ENCODE data around the gene TTC34. TPM values are rescaled to one million over a fixed set of nuclear protein-coding genes. Genes with fewer than 3 reads are reported as not detected.

TTC34 gene
- total RNA-seq, 1 donor from 2014 or later: 3.1 TPM

DNA sequence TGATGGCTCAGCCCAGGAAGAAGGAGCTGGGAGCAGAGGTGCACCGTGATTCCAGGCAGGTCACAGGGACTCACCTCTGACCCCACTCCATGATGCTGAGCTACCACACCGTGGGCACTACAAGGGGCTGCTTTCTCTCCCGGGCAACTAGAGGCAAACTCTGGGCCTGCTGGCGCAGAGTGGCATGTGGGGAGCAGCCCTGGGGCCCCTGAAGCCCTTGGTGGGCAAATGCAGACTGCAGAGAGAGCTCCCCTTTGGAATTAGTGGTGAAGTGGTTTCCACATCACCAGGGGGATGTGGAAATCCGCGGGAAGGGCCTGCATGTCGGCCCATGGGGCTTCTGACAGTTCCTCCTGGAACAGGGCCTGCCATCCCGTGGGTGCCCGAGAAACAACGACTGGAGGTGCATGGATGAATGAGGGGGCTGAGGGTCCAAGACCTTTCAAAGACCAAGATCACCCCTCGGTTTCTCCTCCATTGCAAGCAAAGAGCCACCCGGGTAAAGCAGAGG is 156.8 kb downstream of the TTC34 start:
- no peaks in the 10 kb centered on the region for H3K36me3 Mint-ChIP-seq
- DNase-seq (ENCODE audit: extremely low spot score, unreplicated experiment): no peak
- no peaks in the 10 kb centered on the region for H3K4me1 Mint-ChIP-seq (ENCODE audit: unreplicated experiment)
- H3K27ac Mint-ChIP-seq: no peak overlapping the region
- H3K9me3 Mint-ChIP-seq: peaks cover 10% of the 10 kb centered on the region
- TF ChIP-seq, protein P1, sequence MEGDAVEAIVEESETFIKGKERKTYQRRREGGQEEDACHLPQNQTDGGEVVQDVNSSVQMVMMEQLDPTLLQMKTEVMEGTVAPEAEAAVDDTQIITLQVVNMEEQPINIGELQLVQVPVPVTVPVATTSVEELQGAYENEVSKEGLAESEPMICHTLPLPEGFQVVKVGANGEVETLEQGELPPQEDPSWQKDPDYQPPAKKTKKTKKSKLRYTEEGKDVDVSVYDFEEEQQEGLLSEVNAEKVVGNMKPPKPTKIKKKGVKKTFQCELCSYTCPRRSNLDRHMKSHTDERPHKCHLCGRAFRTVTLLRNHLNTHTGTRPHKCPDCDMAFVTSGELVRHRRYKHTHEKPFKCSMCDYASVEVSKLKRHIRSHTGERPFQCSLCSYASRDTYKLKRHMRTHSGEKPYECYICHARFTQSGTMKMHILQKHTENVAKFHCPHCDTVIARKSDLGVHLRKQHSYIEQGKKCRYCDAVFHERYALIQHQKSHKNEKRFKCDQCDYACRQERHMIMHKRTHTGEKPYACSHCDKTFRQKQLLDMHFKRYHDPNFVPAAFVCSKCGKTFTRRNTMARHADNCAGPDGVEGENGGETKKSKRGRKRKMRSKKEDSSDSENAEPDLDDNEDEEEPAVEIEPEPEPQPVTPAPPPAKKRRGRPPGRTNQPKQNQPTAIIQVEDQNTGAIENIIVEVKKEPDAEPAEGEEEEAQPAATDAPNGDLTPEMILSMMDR (conservative IDR thresholded peaks at IDR 0.05): no peak
- no peaks in the 10 kb centered on the region for H3K27me3 Mint-ChIP-seq
- peak overlapping the region; percentile 85 for H3K4me3 Mint-ChIP-seq

- Mint-ChIP-seq H3K36me3 (no peaks in the 10 kb centered on the region), H3K4me1 (ENCODE audit: unreplicated experiment) (no peaks in the 10 kb centered on the region), H3K27ac (no peak overlapping the region), H3K9me3 (peaks cover 10% of the 10 kb centered on the region), H3K4me3 (peak overlapping the region; percentile 85), H3K27me3 (no peaks in the 10 kb centered on the region)
- TF ChIP-seq, protein P1 (conservative IDR thresholded peaks at IDR 0.05): no peak
- DNase-seq (ENCODE audit: extremely low spot score, unreplicated experiment): peak; percentile 64
These were observed 157.3 kb downstream of the TTC34 start for GRCh38 chr1:2644171-2644570.

DNA sequence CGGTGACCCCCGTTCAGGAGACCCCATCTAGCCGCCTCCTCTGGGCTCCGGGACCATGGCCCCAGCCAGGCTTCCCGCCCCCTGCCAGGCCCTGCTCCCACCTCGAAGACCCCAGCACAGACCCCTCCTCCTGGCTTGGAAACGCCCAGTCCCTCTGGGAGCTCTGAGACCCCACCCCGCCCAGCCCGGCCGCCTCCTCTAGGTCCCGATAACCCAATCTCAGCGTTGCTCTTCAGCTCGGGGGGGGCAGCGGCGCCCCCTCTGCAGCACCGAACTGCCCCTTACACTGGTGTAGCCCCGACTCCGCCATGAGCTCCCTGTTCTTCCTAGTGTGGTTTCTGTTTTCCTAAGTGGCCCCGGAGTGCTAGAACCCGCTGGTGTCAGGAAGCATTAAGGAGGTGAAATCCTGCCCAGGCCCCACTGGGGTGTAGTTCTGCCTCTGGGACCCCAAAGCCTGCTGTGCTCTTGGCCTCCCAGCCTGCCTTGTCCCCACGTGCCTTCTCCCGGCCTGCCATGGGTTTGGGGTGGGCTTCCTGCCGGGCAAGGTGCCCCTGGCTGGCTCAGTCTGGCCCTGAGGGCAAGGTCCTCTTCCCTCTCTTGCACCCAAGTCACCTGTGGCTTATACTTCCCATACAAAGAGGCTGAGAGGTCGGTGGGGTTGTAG is 157.9 kb downstream of the TTC34 start:
- Mint-ChIP-seq H3K27me3 (no peaks in the 10 kb centered on the region), H3K9me3 (peaks cover 10% of the 10 kb centered on the region), H3K27ac (peak overlapping the region; percentile 36), H3K36me3 (no peaks in the 10 kb centered on the region), H3K4me3 (peak overlapping the region; percentile 85), H3K4me1 (ENCODE audit: unreplicated experiment) (no peaks in the 10 kb centered on the region)
- TF ChIP-seq, protein P1 (conservative IDR thresholded peaks at IDR 0.05): no peak
- DNase-seq (ENCODE audit: extremely low spot score, unreplicated experiment): peak; percentile 71

DNA sequence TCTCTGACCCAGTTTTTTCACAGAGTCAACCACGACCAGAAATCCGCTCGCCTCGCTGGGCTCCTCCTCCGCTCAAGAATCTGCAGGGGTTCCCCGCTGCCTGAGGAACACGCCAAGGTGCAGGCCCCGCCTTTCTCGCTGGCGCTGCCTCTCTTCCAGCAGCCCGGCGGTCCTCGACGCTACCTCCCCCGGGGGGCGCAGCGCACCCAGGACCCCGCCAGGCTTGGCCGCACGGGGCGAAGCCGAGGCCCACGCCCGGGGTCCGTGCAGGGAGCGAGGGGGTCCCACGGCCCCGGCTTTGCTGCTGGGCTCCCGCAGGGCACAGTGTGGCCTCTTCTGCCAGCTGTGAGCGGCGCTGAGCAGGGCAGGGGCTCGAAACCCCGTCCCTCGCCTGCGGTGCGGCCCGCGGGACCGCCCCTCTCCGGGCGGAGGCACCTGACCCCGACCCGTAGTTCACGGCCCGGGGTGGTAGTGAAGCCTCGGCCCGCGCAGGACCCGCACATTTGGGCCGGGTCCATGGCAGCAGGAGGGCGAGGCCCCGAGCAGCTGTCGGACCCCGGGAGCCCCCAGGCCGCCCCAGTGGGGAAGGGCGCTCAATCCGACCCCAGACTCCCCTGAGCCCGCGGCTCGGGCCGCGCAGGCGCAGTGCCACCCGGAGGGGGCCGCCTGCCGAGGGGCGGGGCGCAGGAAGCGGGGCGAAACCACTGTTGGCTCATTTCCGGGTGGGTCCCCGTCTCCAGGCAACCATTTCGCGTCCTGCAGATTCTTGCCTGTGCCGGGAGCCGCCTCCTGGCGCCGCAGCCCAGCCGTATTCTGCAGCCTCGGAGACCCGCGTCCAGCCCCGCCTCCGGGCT is 158.7 kb downstream of the TTC34 start:
- Mint-ChIP-seq H3K27me3 (no peaks in the 10 kb centered on the region), H3K36me3 (no peaks in the 10 kb centered on the region), H3K4me1 (ENCODE audit: unreplicated experiment) (no peaks in the 10 kb centered on the region), H3K9me3 (peaks cover 6% of the 10 kb centered on the region), H3K4me3 (peak overlapping the region; percentile 90), H3K27ac (no peak overlapping the region)
- TF ChIP-seq, protein P1 (conservative IDR thresholded peaks at IDR 0.05): peak; percentile 10
- peak; percentile 95 for DNase-seq (ENCODE audit: extremely low spot score, unreplicated experiment)

DNA sequence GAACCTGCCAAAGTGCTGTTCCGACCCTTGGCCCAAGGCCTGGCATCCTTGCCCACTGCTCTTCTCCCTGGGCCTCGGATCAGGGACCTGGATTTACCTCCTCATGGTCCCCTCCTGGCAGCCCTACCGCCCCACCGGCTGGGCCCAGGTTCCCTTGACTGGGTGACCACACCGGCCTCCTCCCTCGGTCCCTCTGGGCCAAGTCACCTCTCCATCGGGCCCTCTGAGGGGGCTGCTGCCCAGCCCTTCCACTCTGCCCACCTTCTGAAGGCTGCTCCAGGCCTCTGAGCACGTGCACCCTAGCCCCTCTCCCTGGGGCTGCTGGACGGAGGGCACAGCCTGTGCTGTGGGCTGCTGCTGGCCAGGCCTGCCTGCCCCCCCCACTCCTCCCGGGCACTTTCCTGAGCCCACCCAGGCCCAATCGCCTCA is 159.3 kb downstream of the TTC34 start:
- Mint-ChIP-seq H3K27me3 (peaks cover 3% of the 10 kb centered on the region), H3K4me1 (ENCODE audit: unreplicated experiment) (no peaks in the 10 kb centered on the region), H3K4me3 (peak overlapping the region; percentile 90), H3K36me3 (no peaks in the 10 kb centered on the region), H3K9me3 (peaks cover 4% of the 10 kb centered on the region), H3K27ac (no peak overlapping the region)
- TF ChIP-seq, protein P1 (conservative IDR thresholded peaks at IDR 0.05): no peak
- DNase-seq (ENCODE audit: extremely low spot score, unreplicated experiment): no peak

Measured in type B pancreatic cell (in vitro differentiated cells).